Measurements from ENCODE around the gene FAT2.
A peak's percentile ranks its signal among the peaks of the same experiment; 100 is the strongest.
"Not testable (repeated sequence)": the region's sequence is repeated elsewhere in the genome, so short reads cannot be mapped to it uniquely, and the experiment has no call there.

The FAT2 gene

DNA sequence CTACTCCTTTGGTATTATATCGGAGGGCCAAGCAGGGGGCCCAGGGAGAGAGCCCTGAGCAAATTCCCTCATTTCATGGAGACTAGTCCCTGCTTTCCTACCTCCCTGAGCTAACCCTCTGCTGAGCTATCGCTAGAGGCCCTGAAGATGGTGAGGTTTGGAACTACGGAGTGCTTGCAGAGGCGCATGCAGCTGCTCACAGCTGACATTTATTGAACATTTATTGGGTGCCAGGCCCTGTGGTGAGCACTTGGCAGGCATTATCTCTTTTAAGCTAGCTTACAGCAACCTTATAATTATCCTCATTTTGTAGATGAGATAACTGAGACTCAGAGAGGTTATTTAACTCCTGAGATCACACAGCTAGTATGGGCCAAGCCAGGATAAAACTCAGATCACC, 9.8 kb downstream of the FAT2 start:
- no peak for DNase-seq

DNA sequence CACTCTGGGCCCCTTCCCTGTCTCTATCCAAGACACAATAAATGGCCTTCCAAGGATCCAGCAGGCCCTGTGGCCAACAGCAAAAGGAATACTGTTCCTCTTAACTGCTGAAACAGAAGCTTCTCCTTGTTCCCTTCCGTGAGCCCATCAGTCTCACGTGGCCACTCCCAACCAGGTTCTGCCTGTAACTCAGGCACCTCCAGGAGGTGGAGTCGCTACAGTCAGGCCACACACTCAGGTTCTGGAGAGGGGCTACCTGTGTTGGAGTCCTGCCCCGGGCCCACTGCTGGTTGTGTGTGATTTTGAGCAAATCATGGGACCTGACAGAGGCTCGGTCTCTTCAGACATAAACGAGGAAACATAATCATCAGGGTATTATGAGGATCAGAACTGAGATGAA, 10.3 kb downstream of the FAT2 start:
- no peak for DNase-seq

DNA sequence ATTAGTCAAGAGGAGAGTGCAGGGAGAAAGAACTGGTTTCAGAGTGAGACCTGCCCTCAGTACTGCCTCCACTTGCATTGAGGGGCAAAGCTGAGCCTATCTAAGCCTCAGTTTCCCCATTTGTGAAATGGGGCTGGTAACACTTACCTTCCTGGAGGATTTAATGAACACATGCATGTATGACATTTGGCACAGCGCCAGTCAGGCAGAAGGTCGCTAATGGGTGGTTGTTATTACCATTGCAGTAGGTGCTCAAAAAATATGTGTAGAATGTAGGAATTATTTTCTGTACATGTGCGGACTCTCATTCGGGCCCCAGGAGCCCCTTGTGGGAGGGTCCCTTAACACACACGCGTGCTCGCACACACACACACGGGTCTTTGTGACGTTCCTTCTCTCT, 10.9 kb downstream of the FAT2 start:
- no peak for DNase-seq

DNA sequence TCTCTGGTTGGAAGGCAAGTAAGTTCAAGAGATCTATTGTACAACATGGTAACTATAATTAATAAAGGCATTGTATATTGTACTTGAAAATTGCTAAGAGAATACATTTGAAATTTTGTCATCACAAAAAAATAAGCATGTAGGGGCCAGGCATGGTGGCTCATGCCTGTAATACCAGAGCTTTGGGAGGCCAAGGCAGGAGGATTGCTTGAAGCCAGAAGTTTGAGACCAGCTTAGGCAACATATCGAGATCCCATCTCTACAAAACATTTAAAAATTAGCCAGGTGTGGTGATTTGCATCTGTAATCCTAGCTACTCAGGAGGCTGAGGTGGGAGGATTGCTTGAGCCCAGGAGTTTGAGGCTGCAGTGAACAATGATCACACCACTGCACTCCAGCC, 12.0 kb downstream of the FAT2 start:
- DNase-seq: not testable (repeated sequence)

DNA sequence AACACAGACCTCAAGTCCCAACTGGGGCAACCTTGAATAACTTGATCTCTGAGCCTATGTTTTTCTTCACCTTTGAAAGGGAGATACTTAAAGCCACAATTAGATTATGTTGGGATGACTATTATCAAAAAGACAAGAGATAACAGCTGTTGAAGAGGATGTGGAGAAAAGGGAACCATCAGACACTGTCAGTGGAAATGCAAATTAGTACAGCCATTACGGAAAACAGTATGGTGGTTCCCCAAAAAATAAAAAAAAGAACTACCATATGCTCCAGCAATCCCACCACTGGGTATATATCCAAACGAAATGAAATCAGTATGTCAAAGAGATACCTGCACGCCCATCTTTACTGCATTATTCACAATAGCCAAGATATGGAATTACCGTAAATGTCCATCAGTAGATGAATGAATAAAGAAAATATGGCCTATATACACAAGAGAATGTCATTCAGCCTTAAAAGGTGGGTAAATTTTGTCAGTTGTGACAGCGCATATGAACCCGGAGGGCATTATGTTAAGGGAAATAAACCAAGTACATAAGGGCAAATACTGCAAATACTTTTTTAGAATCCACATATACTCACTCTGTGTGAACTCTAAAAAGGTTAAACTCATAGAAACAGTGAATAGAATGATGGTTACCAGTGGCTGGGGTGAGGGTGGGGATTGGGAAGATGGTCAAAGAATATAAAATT, 12.7 kb downstream of the FAT2 start:
- no peak for DNase-seq

DNA sequence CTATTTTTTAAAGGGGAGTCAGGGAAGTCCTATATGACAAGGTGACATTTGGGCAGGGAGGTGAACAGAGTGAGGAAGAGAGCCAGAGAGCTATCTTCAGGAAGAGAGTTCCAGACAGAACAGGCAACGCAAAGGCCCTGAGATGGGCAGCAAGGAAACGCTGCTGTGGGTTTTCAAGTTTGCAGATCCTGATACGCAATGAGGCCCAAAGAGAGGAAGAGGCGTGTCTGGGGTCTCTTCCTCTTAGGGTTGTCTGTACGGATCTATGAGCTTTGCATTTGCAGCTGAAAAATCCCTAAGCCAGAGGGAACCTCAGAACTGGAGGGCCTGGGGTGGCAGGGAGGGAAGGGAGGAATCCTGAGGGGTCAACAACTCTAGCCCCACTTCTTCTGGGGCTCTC, 13.6 kb downstream of the FAT2 start:
- peak in 2 of 6 experiments; percentile 6 to 27 for DNase-seq

DNA sequence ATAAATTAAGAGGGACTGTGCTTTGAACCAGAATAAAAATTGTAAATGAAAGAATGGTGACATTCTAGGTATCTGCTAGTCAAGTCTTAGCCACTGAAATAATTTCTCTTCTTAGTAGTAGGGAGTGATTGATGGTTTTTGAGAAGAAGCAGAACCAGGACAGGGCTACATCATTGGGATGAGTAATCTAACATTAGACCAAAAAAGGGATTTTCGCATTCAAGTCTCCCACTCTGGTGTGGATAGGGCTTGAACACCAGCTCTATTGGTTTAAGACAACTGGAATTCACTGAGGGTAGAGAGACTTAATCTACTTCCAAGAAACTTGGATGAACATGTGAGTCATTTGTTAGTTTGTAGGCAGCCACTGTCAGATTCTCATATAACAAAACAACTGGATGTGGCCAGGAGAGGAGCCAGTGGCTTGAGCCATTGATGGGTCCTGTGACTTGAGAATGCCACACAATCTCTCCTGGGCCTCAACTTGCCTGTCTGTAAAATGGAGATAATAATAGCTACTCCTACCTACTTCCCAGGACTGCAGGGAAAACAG, 16.6 kb downstream of the FAT2 start:
- no peak for DNase-seq

DNA sequence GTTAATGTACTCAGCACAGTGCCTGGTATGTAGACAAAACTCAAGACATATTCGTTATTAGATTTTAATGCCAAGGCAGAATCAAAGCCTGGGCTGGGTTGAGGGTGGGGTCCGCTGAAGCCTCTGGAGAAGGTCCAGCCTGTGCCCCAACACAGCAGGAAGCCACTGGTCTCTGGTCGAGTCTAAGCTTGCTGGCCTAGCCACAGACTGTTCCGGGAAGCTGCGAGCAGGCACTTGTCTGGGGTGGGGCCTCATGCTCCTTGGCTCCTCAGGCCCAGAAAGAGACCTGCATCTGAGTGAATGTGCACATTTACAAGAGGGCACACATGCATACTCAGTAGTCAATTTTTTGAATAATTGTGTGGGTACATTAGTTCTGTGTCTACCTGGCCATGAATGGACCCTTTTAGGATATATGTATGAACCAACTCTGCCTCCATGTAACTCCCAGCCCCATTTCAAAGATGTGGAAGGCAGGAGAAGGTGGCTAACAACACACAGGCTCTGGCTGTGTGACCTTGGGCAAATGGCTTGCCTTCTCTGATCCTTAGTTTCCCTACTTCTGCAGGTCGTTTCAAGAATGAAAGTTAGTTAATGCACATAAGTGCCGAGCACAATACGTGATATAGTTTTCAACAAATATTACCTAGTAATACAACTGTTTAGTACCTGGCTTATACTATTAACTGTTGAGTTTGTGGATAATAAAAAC, 18.3 kb downstream of the FAT2 start:
- DNase-seq: no peak

DNA sequence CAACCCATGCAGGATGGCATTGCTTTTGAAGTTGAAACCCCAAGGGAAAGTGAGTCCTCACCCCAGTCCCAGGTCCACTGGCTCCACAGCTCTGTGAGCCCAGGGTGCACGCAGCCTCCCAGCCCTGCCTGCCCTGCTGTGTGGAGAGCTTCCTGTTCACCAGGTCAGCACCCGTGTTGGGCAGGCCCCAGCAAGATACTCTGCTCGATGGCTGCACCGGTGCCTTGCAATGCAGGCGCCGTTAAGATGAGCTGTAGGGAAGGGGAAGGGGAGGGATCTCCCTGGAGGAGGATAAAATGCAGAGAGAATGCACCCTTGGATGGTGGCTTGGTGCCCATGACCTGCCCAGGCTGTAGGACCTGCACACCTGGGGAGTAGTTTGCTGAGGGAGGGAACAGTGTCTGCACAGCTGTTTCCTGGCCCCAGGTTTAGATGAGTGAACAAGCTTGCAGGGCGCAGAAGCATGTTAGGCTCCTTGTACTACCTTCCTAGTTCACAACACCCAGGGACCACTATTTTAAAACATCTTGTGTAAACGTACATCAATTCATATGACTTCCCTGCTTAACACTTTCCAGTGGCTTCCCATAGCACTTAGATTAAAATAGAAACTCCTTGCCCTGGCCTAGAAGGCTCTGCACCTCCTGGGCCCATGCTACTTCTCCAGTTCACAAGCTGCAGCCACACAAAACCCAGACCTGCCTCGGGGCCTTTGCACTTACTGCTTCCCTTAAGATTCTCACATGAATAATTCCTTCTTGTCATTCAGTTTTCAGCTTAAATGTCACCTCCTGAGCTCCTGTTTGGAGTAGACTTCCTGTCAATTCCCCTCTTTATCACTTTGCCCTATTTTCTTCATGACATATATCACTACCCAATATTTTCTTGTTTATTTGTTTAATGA, 19.6 kb downstream of the FAT2 start:
- no peak for DNase-seq

DNA sequence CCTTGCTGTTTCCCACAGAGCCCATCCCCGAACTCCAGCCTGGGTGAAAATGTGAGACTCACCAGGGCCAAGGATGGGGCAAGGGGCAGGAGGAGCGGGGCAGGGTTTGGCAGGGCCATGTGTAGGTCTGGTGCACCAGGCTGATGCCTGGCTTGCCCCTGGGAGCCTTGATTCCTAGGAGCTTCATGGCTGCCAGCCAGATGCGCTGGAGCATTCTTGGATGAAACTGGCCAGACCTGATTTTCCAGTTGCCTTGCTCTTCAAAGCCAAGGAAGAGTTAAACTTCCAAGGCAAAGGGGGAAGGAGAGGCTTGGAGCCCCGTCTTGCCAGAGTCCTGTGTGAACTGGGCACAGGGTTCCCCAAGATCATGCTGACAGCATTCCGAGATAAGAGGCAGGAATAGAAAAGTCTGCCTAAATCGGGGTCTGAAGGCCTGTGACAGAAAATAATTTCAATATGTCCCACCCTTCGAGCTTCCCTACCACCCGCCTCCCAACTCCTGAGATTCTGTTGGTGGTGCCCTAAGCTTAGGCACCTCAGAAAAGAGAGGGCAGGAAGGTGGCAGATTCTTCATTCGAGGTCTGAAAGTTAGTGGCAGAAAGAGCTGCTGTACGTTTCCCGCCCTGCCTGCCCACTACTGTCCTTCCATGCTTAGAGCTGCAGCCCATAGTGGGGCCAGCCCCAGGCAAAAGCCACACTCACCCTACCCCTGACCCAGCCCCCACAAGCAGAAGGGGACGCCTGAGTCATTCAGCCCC, 20.4 kb downstream of the FAT2 start:
- no peak for DNase-seq

DNA sequence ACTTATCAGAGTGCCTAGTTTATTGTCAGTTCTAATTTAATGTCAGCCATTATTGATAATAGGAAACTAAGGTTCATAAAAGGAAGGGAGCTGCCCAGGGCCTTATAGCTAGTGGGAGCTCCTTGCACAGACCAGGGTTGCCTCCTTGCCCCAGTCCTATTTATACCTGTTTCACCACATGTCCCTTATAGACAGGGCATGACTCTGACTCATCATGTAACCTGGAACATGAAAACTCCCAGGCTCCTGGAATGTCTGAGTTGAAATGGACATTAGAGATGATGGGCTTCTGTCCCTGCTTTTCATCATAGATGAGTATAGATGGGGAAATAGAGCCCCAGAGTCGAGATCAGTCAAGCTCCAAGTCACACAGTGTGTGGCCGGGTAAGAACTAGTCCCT, 21.1 kb downstream of the FAT2 start:
- no peak for DNase-seq

DNA sequence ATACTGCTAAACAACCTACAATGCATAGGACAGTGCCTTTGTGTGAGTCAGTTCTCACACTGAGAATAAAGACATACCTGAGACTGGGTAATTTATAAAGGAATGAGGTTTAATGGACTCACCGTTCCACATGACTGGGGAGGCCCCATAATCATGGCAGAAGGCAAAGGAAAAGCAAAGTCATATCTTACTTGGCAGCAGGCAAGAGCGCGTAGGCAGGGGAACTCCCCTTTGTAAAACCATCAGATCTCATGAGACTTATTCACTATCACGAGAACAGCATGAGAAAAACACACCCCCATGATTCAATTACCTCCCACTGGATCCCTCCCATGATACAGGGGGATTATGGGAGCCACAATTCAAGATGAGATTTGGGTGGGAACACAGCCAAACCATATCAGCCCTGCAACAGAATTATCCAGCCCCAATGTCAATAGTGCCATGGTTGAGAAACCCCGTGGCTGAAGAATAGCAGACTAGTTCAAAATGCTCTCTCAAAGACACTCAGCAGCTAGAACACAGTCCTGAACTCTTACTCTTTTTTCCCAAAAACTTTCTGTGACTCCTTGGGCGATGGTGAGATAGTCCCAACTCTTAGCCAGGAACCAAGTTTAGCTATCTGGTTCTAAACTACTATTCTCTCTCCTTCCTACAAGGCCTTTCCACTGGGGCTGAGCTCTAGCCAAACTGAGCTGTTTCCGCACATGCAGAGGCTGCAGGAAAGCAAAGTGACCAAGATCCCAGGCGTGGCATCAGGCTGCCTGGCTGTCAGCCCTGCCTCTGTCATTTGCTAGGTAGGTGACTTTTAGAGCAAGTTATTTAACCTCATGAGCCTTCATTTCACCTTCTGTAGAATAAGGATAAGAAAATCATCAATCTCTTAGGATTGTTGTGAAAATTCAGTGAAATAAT, 21.7 kb downstream of the FAT2 start:
- DNase-seq: no peak

DNA sequence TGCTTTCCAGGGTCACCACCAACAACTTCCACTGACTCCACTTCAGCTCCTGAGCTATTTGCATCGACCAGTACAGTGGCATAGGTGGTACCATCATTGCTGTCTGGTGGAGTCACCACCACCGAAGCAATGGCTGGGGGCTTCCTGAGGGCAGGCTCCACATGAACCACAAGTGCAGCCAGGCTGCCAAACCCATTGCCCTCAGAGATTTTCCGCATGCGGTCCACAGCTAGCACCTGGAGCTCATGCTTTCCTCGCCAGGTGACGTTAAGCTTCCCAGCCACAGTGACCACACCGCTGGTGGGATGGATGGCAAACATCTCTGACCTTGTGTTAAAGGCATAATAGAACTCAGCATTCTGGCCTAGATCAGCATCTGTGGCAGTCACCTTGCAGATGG, 23.1 kb downstream of the FAT2 start:
- DNase-seq: no peak

DNA sequence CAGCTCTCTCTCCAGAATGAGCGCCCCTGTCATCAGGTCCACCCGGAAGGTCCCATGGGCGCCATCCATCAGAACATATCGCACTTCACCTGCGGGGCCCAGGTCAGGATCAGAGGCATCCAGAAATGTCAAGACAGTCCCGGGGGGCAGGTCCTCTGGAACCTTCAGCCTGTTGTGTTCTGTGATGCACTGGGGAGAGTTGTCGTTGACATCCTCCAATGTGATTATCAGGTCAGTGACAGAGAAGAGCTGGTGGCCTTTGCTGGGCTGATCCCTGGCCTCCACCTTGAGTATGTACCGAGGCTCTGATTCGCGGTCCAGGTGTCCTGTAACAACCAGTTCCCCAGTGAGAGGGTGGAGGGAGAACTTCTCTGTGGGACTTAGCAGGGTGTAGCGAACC, 25.2 kb downstream of the FAT2 start:
- no peak for DNase-seq

DNA sequence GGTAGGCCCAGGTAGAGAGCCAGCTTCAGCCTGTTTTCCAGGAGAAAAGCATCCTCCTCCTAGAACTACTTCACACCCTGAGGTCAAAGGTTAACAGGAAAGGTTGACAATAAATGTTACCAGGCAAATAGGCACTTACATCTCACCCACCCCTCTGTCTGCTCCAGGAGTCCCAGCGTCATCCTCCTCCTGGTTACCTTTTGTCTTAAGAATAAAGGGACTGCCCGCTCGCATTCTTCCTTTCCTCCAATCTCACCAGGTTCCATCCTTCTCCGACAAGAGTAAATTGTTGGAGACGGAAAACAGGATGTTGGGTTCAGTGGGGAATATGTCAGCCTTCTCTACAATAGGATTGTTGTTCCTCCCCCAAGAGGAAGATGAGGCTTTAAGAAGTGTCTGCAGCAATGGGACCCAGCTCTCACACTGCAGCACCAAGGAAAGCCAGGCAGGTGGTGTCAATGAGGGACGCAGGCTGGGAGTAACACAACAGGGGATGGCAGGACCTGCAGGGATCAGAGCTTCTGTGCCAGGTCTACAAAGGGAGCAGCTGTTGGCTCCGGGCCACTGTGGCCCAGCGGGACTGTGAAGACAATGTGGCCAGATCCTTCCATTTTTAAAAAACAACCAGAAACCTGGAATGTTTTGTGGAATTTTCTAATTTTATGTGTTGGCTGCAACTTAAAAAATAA, 29.0 kb downstream of the FAT2 start:
- no peak for DNase-seq

DNA sequence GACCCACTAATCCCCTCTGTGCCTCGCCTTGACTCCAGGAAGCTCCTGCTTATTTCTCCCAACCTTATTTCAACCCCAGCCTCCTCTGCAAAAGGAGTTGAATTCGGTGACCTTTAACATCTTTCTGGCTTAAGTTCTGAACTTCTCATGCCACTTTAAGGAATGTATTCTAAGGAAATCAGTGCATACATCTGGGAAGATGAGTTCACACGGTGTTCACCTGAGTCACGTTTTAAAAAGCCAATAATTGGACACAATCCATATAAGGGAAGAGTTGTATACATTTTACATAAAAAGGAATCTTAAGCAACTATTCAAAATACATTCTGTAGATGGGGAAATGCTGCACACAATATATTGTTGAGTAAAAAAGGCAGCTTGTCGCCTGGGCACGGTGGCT, 33.2 kb downstream of the FAT2 start:
- no peak for DNase-seq

DNA sequence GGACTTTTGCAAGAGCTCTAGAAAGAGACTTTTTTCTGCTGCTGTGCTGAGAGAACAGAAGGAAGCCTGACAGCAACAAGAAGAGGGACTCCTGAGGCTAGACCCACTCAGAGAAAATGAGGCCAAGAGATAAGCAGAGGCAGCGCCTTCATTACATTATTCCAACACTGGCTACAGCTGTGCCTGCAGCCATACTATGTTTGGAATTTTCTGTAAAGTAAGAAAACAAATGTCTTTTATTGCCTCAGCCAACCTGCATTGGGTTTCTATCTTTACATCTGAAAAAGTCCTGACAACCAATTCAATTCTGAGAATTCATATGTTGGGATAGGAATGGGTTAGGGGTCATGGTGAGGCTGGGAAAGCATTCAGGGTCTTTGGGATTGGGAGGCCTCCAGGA, 33.7 kb downstream of the FAT2 start:
- no peak for DNase-seq

DNA sequence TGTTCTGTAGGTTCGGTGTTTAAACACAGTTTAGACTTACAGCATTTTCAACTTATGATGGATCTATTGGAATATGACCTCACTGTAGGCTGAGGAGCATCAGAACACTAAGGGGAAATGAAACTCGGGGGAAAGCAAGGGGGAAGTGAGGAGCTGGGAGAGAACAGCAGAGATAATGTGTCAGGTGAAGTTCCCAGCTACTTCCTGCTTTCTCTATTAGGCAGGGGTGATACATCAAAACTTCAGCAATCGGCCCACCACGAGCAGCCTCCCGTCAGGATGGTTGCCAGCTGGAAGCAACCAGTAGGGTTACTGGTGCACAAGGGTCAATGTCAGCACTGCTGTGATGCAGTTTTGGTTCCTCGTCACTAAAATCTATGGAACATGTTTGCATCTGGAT, 34.3 kb downstream of the FAT2 start:
- DNase-seq: no peak

DNA sequence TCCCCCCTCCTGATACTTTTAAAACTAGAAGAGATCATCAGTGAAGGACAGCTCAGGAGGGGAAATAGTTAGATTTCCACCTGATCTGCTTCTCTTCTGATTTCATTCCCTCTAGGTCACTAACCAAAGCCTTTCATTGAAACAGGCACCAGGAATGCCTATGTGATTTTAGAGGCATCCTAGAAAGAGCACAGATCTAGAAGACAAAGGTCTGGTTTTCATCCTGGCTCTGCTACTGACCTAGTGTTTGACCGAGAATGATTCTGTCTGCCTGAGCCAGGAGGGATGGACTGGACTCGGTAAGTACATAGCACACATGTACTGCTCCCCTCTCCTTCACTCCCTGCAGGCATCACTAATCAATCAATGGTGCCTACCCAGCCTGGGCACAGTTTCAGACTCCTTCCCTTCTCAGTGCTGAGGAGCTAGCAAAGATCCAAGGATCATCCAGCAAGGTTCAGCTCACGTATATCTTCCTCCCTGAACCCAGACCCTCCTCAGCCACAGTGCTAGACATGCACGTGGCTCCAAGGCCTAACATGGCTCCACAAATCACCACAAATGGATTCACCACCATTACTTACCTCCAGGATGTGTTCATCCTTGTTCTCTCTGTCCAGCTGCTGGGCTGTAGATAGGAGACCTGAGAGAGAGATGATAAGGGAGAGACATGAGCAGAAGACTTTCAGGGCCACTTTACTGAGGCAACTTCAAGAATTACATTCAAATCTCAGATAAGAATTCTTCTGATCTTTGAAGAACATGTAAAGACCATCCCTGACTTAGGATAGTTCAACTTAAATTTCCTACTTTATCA, 35.2 kb downstream of the FAT2 start:
- DNase-seq: no peak

DNA sequence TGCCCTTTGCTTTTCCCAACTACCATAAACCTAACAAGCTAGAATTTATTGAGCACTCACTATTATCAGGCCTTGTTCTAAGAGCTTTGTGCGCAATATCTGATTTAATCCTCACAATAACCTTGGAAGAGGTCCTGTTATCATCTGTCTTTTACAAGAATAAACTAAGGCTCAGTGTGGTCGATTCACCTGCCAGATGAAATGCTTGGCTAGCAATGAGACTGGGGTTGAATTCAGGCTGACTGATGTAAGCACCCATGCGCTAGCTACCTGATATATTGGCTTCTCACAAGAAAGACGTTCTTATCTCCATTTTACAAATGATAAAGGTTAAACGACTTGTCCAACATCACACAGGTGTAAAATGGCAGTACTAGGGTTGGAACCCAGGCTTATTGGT, 37.4 kb downstream of the FAT2 start:
- no peak for DNase-seq
